ENCODE results near the gene ATXN7L3. TPM values are rescaled to one million over a fixed set of nuclear protein-coding genes. Genes with fewer than 3 reads are reported as not detected.
"Not testable (repeated sequence)": the region's sequence is repeated elsewhere in the genome, so short reads cannot be mapped to it uniquely, and the experiment has no call there.

Gene ATXN7L3
- total RNA-seq, 2 experiments from 2014 or later = 58.1 to 62.3 TPM

- Mint-ChIP-seq H3K27me3 (no peaks in the 10 kb centered on the region), H3K4me3 (no peak overlapping the region), H3K9me3 (no peaks in the 10 kb centered on the region), H3K36me3 (ENCODE audit: low read depth) (peaks cover 34% of the 10 kb centered on the region), H3K4me1 (ENCODE audit: low read depth) (no peaks in the 10 kb centered on the region), H3K27ac (no peak overlapping the region)
- ChIA-PET POLR2A (interaction anchor here (0.7 to 1.5 kb wide), 2 partner anchors 14 to 15 kb away, joined by 3 to 4 read pairs; no protein-coding TSS in a partner anchor), CTCF (no interaction called here)
- DNase-seq (no peak), ATAC-seq (no peak)
- intact Hi-C loops (cut with micrococcal nuclease) = no loop called here
- TF ChIP-seq CTCF (IDR thresholded peaks at IDR 0.05) = no peak
These were observed 46.8 kb downstream of the ATXN7L3 start for GRCh38 chr17:44152875-44153274.

- Mint-ChIP-seq H3K4me1 (ENCODE audit: low read depth) (no peaks in the 10 kb centered on the region), H3K36me3 (ENCODE audit: low read depth) (peaks cover 45% of the 10 kb centered on the region), H3K4me3 (no peak overlapping the region), H3K9me3 (no peaks in the 10 kb centered on the region), H3K27ac (no peak overlapping the region), H3K27me3 (no peaks in the 10 kb centered on the region)
- intact Hi-C loops (cut with micrococcal nuclease) = no loop called here
- DNase-seq (no peak), ATAC-seq (no peak)
- CTCF ChIA-PET = interaction anchor here (0.7 to 2.5 kb wide), 9 partner anchors 18 to 206 kb away, joined by 3 to 15 read pairs (median 4); partner anchors contain the start of genes ASB16, GRN and HDAC5
- POLR2A ChIA-PET = interaction anchor here (0.8 kb wide), 1 partner anchor 7 kb away, joined by 4 read pairs; no protein-coding TSS in a partner anchor
- TF ChIP-seq CTCF (IDR thresholded peaks at IDR 0.05) = no peak
These were observed 49.8 kb downstream of the ATXN7L3 start for GRCh38 chr17:44149750-44150329.

- intact Hi-C loops (cut with micrococcal nuclease); ATAC-seq; H3K9me3 Mint-ChIP-seq; H3K4me1 Mint-ChIP-seq (ENCODE audit: low read depth); POLR2A ChIA-PET; H3K27ac Mint-ChIP-seq; H3K27me3 Mint-ChIP-seq; DNase-seq; H3K4me3 Mint-ChIP-seq: not testable (repeated sequence)
- CTCF ChIA-PET = interaction anchor here (0.7 to 1.4 kb wide), 4 partner anchors 19 to 195 kb away, joined by 3 to 5 read pairs (median 4); partner anchors contain the start of genes GRN and HDAC5
- peaks cover 40% of the 10 kb centered on the region for H3K36me3 Mint-ChIP-seq (ENCODE audit: low read depth)
These were observed 50.6 kb downstream of the ATXN7L3 start for GRCh38 chr17:44149066-44149465.

GRCh38 chr17:44147812-44148211, 51.9 kb downstream of the ATXN7L3 start:
- POLR2A ChIA-PET = no interaction called here

More at GRCh38 chr17:44147812-44148211, 51.9 kb downstream of the ATXN7L3 start:
- Mint-ChIP-seq H3K4me3 (no peak overlapping the region), H3K27ac (no peak overlapping the region), H3K4me1 (ENCODE audit: low read depth) (no peaks in the 10 kb centered on the region), H3K9me3 (no peaks in the 10 kb centered on the region), H3K36me3 (ENCODE audit: low read depth) (peaks cover 39% of the 10 kb centered on the region), H3K27me3 (no peaks in the 10 kb centered on the region)
- no peak for ATAC-seq
- CTCF ChIA-PET = interaction anchor here (1.4 kb wide), 1 partner anchor 21 kb away, joined by 5 read pairs; no protein-coding TSS in a partner anchor
- DNase-seq = no peak
- TF ChIP-seq CTCF (IDR thresholded peaks at IDR 0.05) = no peak
- intact Hi-C loops (cut with micrococcal nuclease) = no loop called here

Data from activated CD8-positive, alpha-beta T cell treated with anti-CD3 and anti-CD28 coated beads for 36 hours (primary cell).